Endothelial cell of umbilical vein (primary cell): ENCODE data around the gene SVEP1. TPM values are rescaled to one million over a fixed set of nuclear protein-coding genes. Genes with fewer than 3 reads are reported as not detected.

Experiments
- BruUV-seq: library from RNA; stranded (reverse); fragments of 400-500 nt; replicated peaks from 2 replicates; lab custom pipeline; 2021; lab: Mats Ljungman, UMichigan
- CTCF ChIA-PET: fragments of 300-600, 350-600 bp; sonication (Branson Sonifier 250); formaldehyde crosslinking; loops from one replicate; lab custom pipeline; 2021; ENCODE audit warnings: antibody characterized with exemption, inconsistent platforms; lab: Charles Lee
- POLR2A ChIA-PET: fragments of 300-600, 350-600 bp; sonication (Branson Sonifier 250); formaldehyde crosslinking; loops from one replicate; lab custom pipeline; 2021; ENCODE audit warnings: antibody characterized with exemption, inconsistent platforms; lab: Charles Lee
- DNase-seq: peaks from one replicate; pipeline ENCODE4 v3.0.0-alpha.2; 2011; ENCODE audit warnings: low read depth, low spot score
- FAIRE-seq: peaks from 2 replicates; lab custom pipeline; 2011; peaks lifted over from hg19 to GRCh38; lab: Jason Lieb, UNC
- H2AFZ ChIP-seq: 2 replicates; pipeline ENCODE4 v1.6.0; 2012; ENCODE audit warnings: low read depth, low read length, control low read depth, inconsistent platforms
- H3K27ac ChIP-seq: 2 replicates; pipeline ENCODE4 v1.5.1; 2011; ENCODE audit warnings: low read depth, mild to moderate bottlenecking, control low read depth, low read length, moderate library complexity; ENCODE audit not compliant: insufficient read depth
- H3K27me3 ChIP-seq, 2 experiments: 2 replicates each; pipeline versions ENCODE4 v1.6.0 to v1.6.1; 2011; ENCODE audit warnings: low read length in 2 of 2, mixed read lengths in 1 of 2; ENCODE audit not compliant: control insufficient read depth in 2 of 2, insufficient read depth in 2 of 2
- H3K36me3 ChIP-seq, 2 experiments: 2 replicates in 1 of 2; 3 replicates in 1 of 2; pipeline ENCODE4 v1.5.1; 2011; ENCODE audit warnings: low read length in 2 of 2, mild to moderate bottlenecking in 1 of 2, moderate library complexity in 1 of 2; ENCODE audit not compliant: control insufficient read depth in 2 of 2, insufficient read depth in 2 of 2; ENCODE audit errors: extremely low read depth in 1 of 2
- H3K4me1 ChIP-seq: 3 replicates; pipeline ENCODE4 v1.5.1; 2011; ENCODE audit warnings: mild to moderate bottlenecking, low read length; ENCODE audit not compliant: control insufficient read depth, insufficient read depth; ENCODE audit errors: extremely low read depth
- H3K4me2 ChIP-seq: 2 replicates; pipeline ENCODE4 v1.6.1; 2011; ENCODE audit warnings: low read length, control low read depth, mixed read lengths; ENCODE audit not compliant: insufficient read depth
- H3K4me3 ChIP-seq, 3 experiments: fragments of 200-600 bp in 1 of 3; sonication (generic), shearing (Covaris generic) in 1 of 3; replicated peaks in 1 of 3; 2 replicates each; pipeline ENCODE4 v1.5.1; 2011 to 2016; ENCODE audit warnings: control low read depth in 3 of 3, low read length in 3 of 3, mild to moderate bottlenecking in 2 of 3, inconsistent platforms in 1 of 3, low read depth in 1 of 3, moderate library complexity in 1 of 3; ENCODE audit not compliant: insufficient read depth in 1 of 3
- H3K79me2 ChIP-seq: 2 replicates; pipeline ENCODE4 v1.6.0; 2012; ENCODE audit warnings: low read length, inconsistent platforms; ENCODE audit not compliant: control insufficient read depth, insufficient read depth
- H3K9ac ChIP-seq: replicated peaks from 2 replicates; pipeline ENCODE3; 2011; ENCODE audit warnings: low read length, control low read depth; ENCODE audit not compliant: insufficient read depth; ENCODE audit errors: extremely low read depth
- H3K9me1 ChIP-seq: replicated peaks from 3 replicates; pipeline ENCODE4 v1.6.0; 2011; ENCODE audit warnings: mild to moderate bottlenecking, low read length; ENCODE audit not compliant: control insufficient read depth, insufficient read depth; ENCODE audit errors: extremely low read depth
- H3K9me3 ChIP-seq: replicated peaks from 2 replicates; pipeline ENCODE4 v1.5.1; 2012; ENCODE audit warnings: low read length, inconsistent platforms; ENCODE audit not compliant: control insufficient read depth, insufficient read depth
- H4K20me1 ChIP-seq: replicated peaks from 2 replicates; pipeline ENCODE3; 2011; ENCODE audit warnings: mild to moderate bottlenecking, low read length; ENCODE audit not compliant: control insufficient read depth, insufficient read depth; ENCODE audit errors: extremely low read depth
- EZH2 ChIP-seq: IDR thresholded peaks from 2 replicates; pipeline ENCODE4 v1.6.1; 2012; ENCODE audit warnings: borderline replicate concordance, low read depth, mild to moderate bottlenecking, moderate library complexity, low read length, inconsistent platforms; ENCODE audit not compliant: severe bottlenecking
- FOS ChIP-seq: IDR thresholded peaks from 2 replicates; pipeline ENCODE4 v1.6.1; 2011; ENCODE audit warnings: mild to moderate bottlenecking, low read length, moderate library complexity, borderline replicate concordance; ENCODE audit not compliant: insufficient read depth
- GATA2 ChIP-seq: IDR thresholded peaks from 2 replicates; pipeline ENCODE4 v1.7.0; 2011; ENCODE audit warnings: low read depth, mild to moderate bottlenecking, moderate library complexity, mixed read lengths, low read length; ENCODE audit not compliant: insufficient read length, insufficient read depth
- JUN ChIP-seq: IDR thresholded peaks from 2 replicates; pipeline ENCODE4 v1.6.1; 2011; ENCODE audit warnings: borderline replicate concordance, low read depth; ENCODE audit not compliant: insufficient read length, insufficient read depth
- MYC ChIP-seq: IDR thresholded peaks from one replicate; pipeline ENCODE4 v1.6.1; 2011; ENCODE audit warnings: mild to moderate bottlenecking, low read depth, low read length
- POLR2A ChIP-seq: IDR thresholded peaks from 2 replicates; pipeline ENCODE4 v1.6.1; 2012; ENCODE audit warnings: low read depth, mild to moderate bottlenecking, control low read depth, low read length
- POLR2AphosphoS5 ChIP-seq: IDR thresholded peaks from 2 replicates; pipeline ENCODE4 v1.6.1; 2012; ENCODE audit warnings: low read depth, mild to moderate bottlenecking, control low read depth, low read length, moderate library complexity; ENCODE audit not compliant: insufficient read depth
- dilution Hi-C: fragments of 300-500 bp; cut with MboI; formaldehyde crosslinking; loops from one replicate; pipeline ENCODE4 v1.15.0; 2019; ENCODE audit warnings: low sequenced_read_pairs; ENCODE audit not compliant: extremely low pct_ligation_motif_present
- intact Hi-C: fragments of 100-400 bp; cut with micrococcal nuclease; formaldehyde crosslinking; loops from one replicate; pipeline ENCODE4 v1.10.0; 2022
- polyA plus RNA-seq, 4 experiments: library from polyadenylated mRNA; depleted of rRNA in 3 of 4; stranded (reverse) in 3 of 4; unstranded in 1 of 4; fragments of >200 nt; gene quantifications; 2 replicates each; pipeline versions ENCODE4 v1.2.1 to v1.2.3, GENCODE V29; 2011 to 2012; ENCODE audit warnings: missing spikeins in 1 of 4
- total RNA-seq: library from RNA; stranded (reverse); gene quantifications from 2 replicates; pipeline ENCODE4 v1.2.3, GENCODE V29; 2021
- TF ChIP-seq, protein P1 (sequence below), 2 donors: IDR thresholded peaks; 1 replicate in 1 of 2; 2 replicates in 1 of 2; pipeline ENCODE4 v1.5.1; 2011; ENCODE audit warnings: low read length in 2 of 2, mild to moderate bottlenecking in 2 of 2, moderate library complexity in 2 of 2, control low read depth in 1 of 2, inconsistent platforms in 1 of 2, low read depth in 1 of 2; ENCODE audit not compliant: insufficient read depth in 1 of 2; ENCODE audit errors: extremely low read depth in 1 of 2
- TF ChIP-seq, protein P2 (sequence below): IDR thresholded peaks from 2 replicates; pipeline ENCODE4 v1.6.1; 2011; ENCODE audit not compliant: insufficient read depth, insufficient read length

The SVEP1 gene
- total and polyA plus RNA-seq, 2 donors (not counting 3 experiments of a cell fraction or from before 2014, with no cell fraction given): 0.04 to 0.29 TPM

DNA sequence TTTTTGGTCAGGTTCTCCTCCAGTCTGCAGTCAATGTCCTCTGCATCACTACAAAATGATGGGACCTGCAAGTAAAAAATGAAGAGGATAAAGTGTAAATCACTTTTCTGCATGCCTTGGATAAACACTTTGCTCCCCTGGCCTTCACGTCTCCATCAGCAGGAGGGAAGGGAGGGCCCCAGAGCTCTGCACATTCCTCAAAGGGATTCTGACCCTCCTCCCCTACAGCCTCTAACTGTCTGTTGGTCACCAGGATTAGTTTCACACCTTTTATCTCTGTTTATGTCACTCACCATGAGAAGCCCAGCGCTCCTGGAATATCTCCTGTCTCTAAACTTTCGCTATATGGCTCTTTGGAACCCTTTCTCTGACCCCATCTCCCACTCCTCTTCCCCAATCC lies 103.3 kb downstream of the SVEP1 start:
- dilution Hi-C loops: no loop called here
- no peak for FAIRE-seq
- Histone ChIP-seq H3K79me2 (no peaks in the 10 kb centered on the region), H3K9me1 (no peaks in the 10 kb centered on the region), H3K27me3 (no peaks in the 10 kb centered on the region), H3K4me3 (no peak overlapping the region), H3K4me1 (no peaks in the 10 kb centered on the region), H4K20me1 (no peaks in the 10 kb centered on the region), H2AFZ (no peak overlapping the region), H3K4me2 (no peak overlapping the region), H3K9me3 (no peaks in the 10 kb centered on the region), H3K9ac (no peak overlapping the region), H3K27ac (no peak overlapping the region), H3K36me3 (no peaks in the 10 kb centered on the region)
- no TSS peak for BruUV-seq
- CTCF ChIA-PET: no interaction called here
- TF ChIP-seq, protein P1, sequence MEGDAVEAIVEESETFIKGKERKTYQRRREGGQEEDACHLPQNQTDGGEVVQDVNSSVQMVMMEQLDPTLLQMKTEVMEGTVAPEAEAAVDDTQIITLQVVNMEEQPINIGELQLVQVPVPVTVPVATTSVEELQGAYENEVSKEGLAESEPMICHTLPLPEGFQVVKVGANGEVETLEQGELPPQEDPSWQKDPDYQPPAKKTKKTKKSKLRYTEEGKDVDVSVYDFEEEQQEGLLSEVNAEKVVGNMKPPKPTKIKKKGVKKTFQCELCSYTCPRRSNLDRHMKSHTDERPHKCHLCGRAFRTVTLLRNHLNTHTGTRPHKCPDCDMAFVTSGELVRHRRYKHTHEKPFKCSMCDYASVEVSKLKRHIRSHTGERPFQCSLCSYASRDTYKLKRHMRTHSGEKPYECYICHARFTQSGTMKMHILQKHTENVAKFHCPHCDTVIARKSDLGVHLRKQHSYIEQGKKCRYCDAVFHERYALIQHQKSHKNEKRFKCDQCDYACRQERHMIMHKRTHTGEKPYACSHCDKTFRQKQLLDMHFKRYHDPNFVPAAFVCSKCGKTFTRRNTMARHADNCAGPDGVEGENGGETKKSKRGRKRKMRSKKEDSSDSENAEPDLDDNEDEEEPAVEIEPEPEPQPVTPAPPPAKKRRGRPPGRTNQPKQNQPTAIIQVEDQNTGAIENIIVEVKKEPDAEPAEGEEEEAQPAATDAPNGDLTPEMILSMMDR (IDR thresholded peaks at IDR 0.05; ENCODE audit: extremely low read depth in 1 of 2, insufficient read depth in 1 of 2, low read depth in 1 of 2, low read length in 2 of 2): no peak
- no peak for TF ChIP-seq MYC
- intact Hi-C loops: no loop called here
- POLR2A ChIA-PET: no interaction called here
- DNase-seq: no peak

DNA sequence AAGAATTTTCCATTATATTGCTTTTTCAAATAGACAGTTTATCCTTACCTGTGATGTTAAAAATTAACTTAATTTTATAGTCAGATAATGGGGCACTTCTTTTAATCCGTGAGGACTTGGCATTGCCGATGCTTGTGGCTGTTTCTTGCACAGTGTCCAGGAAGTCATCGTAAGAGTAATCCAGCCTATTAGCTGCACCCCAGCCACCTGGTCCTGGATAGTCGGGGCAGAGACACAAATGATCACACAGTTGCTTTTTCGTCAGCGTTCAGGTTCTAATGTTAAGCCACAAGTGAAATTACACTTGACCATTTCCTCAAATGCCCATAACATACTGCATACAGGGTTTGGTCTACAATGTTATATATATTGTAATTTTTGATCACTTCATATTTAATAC lies 107.4 kb downstream of the SVEP1 start:
- FAIRE-seq (no peak), DNase-seq (no peak)
- intact Hi-C loops (no loop called here), dilution Hi-C loops (no loop called here)
- Histone ChIP-seq H4K20me1 (no peaks in the 10 kb centered on the region), H3K4me3 (no peak overlapping the region), H2AFZ (no peak overlapping the region), H3K9ac (no peak overlapping the region), H3K27me3 (no peaks in the 10 kb centered on the region), H3K36me3 (no peaks in the 10 kb centered on the region), H3K4me1 (no peaks in the 10 kb centered on the region), H3K27ac (no peak overlapping the region), H3K9me3 (no peaks in the 10 kb centered on the region), H3K4me2 (no peak overlapping the region), H3K9me1 (no peaks in the 10 kb centered on the region), H3K79me2 (no peaks in the 10 kb centered on the region)
- TF ChIP-seq, protein P1 (IDR thresholded peaks at IDR 0.05; ENCODE audit: extremely low read depth in 1 of 2, insufficient read depth in 1 of 2, low read depth in 1 of 2, low read length in 2 of 2): no peak
- TF ChIP-seq MYC (no peak), JUN (no peak), GATA2 (no peak), FOS (no peak), EZH2 (no peak), POLR2A (no peak), POLR2AphosphoS5 (no peak)
- TF ChIP-seq, protein P2, sequence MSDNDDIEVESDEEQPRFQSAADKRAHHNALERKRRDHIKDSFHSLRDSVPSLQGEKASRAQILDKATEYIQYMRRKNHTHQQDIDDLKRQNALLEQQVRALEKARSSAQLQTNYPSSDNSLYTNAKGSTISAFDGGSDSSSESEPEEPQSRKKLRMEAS: no peak
- no TSS peak for BruUV-seq
- ChIA-PET POLR2A (no interaction called here), CTCF (no interaction called here)
